NCI-H1930 (cell line): ENCODE results near the gene RBM38.
A peak's percentile ranks its signal among the peaks of the same experiment; 100 is the strongest.
"Not testable (repeated sequence)": the region's sequence is repeated elsewhere in the genome, so short reads cannot be mapped to it uniquely, and the experiment has no call there.

Experiments used
- DNase-seq, 2 experiments: peaks; one replicate each; lab custom pipeline; 2025; lab: John Stamatoyannopoulos, UW

RBM38 gene

GRCh38 chr20:57419479-57419878 lies 28.3 kb downstream of the RBM38 start:
- not testable (repeated sequence) for DNase-seq

DNA sequence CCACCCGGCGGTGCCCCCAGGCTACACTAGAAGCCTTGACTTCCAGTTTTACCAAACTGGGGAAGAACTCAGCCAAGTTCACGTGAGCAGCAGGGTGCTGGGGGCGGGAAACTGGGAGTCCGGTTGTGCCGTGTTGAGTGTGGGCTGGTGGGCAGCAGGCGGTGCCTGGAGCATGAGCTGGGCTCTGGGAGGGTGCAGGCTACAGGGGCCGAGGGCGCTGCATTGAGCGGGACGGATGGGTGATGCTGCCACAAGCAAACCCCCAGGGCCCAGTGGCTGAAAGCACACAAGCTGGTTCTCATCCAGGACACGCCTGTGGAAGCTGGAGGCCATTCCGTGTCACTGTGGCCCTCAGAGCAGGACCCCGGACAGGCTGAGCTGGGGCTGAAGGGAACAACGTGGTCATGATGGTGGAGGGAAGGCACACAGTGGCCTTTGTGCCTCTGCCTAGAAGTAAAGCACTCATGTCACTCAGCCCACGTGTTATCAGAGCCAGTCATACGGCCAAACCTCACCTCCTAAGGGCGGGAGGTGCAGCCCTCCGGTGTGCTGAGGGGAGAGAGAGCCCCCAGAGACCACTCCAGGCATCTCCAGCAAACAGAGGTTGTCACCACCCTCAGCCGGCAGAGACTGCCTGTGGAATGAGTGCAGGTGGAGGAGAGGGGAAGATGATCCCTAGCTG lies 29.5 kb downstream of the RBM38 start:
- no peak for DNase-seq

DNA sequence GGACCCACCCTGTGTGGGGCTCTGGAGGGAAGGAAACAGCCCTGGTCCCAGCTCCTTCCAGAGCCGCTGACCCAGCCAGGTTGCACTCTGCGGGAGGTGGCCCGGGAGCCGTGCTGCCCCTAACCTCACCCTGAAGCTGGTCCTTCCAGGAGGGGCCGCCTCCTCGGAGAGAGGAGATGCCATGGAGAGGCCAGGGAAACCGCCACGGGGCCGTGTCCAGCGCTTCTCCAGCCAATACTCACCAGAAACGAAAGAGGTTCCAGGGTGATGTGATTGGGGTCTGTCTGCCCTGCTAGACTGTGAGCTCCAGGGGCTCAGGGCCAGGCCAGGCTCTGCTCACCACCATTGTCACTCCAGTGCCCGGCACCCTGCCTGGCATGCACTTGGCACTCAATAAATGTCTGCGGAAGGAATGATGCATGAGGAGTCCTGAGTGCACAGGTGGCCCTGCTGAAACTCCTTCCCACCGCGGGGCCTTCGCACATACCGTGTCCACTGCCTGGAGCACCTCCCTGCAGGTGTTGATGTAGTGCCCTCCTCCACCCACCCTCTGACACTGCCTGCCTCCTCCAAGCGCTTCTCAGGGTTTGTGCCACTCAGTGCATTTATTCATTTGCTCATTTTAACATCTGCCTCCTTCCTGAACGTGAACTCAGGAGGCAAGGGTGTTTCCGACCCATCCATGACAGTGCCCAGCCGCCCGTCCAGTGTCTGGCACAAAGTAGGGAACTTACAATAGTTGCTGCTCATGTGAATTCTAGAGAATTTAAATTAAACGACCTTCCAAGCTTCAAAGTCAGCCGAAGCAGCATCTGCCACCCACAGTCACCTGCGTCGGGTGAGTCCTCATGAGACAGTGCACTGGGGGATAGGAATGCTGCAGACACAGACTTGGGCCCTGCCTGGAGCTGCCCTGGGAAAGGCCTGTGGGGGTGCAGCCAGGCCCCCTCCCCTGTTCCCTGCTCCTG lies 30.3 kb downstream of the RBM38 start:
- DNase-seq: no peak

- no peak for DNase-seq
Observed at GRCh38 chr20:57422254-57422653, 31.1 kb downstream of the RBM38 start.

- DNase-seq: no peak
Observed at GRCh38 chr20:57425150-57426013, 34.2 kb downstream of the RBM38 start.

- DNase-seq: no peak
Observed at GRCh38 chr20:57426271-57426689, 35.1 kb downstream of the RBM38 start.

DNA sequence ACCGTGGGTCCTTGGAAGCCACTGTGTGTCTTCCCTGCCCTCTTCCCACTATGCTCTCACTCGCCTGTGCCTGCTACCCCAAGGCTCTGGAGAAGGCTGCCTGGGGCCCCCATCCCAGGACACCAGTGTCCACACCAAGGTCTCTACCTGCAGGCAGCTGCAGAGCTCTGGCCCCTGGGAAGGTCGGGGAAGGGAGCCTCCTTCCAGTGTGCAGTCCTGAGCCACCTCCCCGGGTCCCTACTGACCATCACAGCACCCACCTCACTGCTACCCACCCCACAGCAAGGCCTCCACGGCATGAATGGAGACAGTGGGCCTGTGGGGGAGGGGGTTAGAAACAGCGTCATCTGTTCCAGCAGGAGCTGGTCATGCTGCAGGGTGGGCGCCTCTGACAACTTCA lies 35.6 kb downstream of the RBM38 start:
- DNase-seq: no peak

GRCh38 chr20:57428324-57429158 lies 37.3 kb downstream of the RBM38 start:
- DNase-seq: no peak

GRCh38 chr20:57429159-57429496 lies 37.9 kb downstream of the RBM38 start:
- no peak for DNase-seq

- DNase-seq: no peak
Observed at GRCh38 chr20:57429580-57430200, 38.5 kb downstream of the RBM38 start.

DNA sequence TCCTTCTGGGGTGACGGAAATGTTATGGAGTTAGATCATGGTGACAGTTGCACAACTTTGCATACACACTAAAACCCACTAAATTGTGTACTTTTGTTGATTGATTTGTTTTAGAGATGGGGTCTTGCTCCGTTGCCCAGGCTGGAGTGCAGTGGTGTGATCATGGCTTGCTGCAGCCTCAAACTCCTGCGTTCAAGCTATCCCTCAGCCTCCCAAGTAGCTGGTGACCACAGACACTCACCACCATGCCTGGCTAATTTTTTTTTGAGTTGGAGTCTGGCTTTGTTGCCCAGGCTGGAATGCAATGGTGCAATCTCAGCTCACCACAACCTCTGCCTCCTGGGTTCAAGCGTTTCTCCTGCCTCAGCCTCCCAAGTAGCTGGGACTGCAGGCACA lies 39.0 kb downstream of the RBM38 start:
- not testable (repeated sequence) for DNase-seq

GRCh38 chr20:57431539-57431835 lies 40.3 kb downstream of the RBM38 start:
- DNase-seq: no peak

DNA sequence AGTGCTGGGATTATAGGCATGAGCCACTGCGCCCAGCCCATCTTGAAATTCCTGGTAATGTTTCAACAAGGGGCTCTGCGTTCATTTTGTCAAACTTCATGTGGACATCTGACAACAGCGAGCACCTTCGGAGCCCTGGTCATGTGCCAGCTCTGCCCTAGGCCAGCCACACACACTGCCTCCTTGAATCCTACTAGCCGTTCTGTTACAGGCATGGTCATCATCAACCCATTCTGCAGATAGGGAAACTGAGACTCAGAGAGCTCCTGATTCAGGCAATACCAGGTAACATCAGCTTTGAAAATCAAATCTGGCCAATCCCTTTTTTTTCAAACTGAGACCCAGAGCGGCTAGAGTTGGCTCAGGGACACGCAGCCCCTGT lies 41.3 kb downstream of the RBM38 start:
- no peak for DNase-seq

DNA sequence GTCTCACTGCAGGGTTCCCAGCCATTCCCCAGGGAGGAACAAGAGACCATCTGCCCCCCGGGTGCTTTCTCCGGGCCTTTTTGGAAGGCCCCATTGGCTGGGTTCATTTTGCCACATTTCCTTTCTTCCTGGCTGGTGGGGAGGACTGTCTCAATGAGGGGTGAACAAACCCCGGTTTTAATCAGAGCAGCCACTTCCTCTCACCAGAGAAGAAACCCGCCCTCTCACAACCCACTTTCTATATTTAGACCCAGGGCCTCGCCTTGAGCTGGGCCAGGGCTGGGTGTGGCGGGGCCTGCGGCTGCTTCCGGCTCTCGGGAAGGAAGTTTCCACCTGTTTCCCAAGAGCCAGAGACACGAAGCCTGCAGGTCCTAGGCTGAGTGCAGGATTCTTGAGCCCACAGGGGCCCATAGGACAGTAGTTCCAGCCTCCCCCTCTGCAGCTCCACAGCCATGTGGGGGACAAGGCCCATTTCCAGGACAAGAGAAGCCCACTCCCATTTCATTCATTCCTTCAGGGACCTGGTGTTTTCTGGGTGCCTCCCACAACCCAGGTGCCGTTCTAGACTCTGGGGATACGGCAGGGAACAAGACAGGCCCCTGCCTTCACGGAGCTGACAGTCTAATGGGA lies 41.8 kb downstream of the RBM38 start:
- no peak for DNase-seq

GRCh38 chr20:57433657-57434389 lies 42.6 kb downstream of the RBM38 start:
- DNase-seq: no peak

GRCh38 chr20:57434390-57434700 lies 43.1 kb downstream of the RBM38 start:
- DNase-seq: no peak

GRCh38 chr20:57435105-57435497 lies 43.9 kb downstream of the RBM38 start:
- no peak for DNase-seq

- DNase-seq: peak in 1 of 2 experiments; percentile 16
Observed at GRCh38 chr20:57435498-57436222, 44.5 kb downstream of the RBM38 start.

DNA sequence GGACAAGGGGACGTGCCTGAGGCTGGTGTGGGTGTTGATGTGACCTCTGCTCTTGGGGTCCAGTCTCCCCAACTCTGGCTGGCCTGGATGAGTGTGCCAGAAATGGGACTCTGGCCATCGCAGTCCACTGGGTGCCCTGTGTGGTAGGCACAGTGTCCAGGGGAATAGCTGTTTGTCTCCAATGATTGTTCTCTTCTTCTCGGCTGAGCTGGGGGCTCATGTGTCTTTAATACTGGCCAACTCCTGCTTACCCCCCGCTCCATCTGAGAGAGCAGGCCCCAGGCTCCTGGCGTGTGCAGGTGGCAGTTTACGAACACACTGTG lies 45.0 kb downstream of the RBM38 start:
- no peak for DNase-seq

GRCh38 chr20:57437267-57437666 lies 46.1 kb downstream of the RBM38 start:
- DNase-seq: no peak
